Mesendoderm (in vitro differentiated cells): ENCODE measurements around the gene CPEB3.

Experiments used
- DNase-seq: peaks from one replicate; pipeline ENCODE4 v3.0.0; 2013
- H2AK5ac ChIP-seq: 2 replicates; pipeline ENCODE4 v1.6.1; 2013; ENCODE audit warnings: low read length, inconsistent platforms
- H2BK120ac ChIP-seq: 2 replicates; pipeline ENCODE4 v1.6.1; 2013; ENCODE audit warnings: low read depth, mild to moderate bottlenecking, low read length, moderate library complexity, mixed read lengths
- H2BK15ac ChIP-seq: replicated peaks from 2 replicates; pipeline ENCODE4 v1.6.1; 2013; ENCODE audit warnings: low read depth, mild to moderate bottlenecking, moderate library complexity
- H2BK5ac ChIP-seq: 2 replicates; pipeline ENCODE4 v1.6.1; 2013; ENCODE audit warnings: low read length, inconsistent platforms
- H3K18ac ChIP-seq: 2 replicates; pipeline ENCODE4 v1.6.1; 2013; ENCODE audit warnings: mild to moderate bottlenecking, low read length, mixed read lengths
- H3K23ac ChIP-seq: one replicate; pipeline ENCODE4 v1.6.1; 2013; ENCODE audit warnings: low read length
- H3K27ac ChIP-seq: 2 replicates; pipeline ENCODE4 v1.5.1; 2013; ENCODE audit warnings: low read depth, mild to moderate bottlenecking, inconsistent platforms, low read length, moderate library complexity
- H3K27me3 ChIP-seq: 2 replicates; pipeline ENCODE4 v1.6.1; 2013; ENCODE audit warnings: low read length, control low read depth, mild to moderate bottlenecking, inconsistent platforms; ENCODE audit not compliant: insufficient read depth, poor library complexity
- H3K36me3 ChIP-seq: 2 replicates; pipeline ENCODE4 v1.6.1; 2013; ENCODE audit warnings: low read length, inconsistent platforms; ENCODE audit not compliant: control insufficient read depth, insufficient read depth
- H3K4ac ChIP-seq: one replicate; pipeline ENCODE4 v1.6.1; 2013; ENCODE audit warnings: low read depth, mild to moderate bottlenecking, low read length, moderate library complexity
- H3K4me1 ChIP-seq: 2 replicates; pipeline ENCODE4 v1.6.1; 2013; ENCODE audit warnings: low read depth, low read length, inconsistent platforms; ENCODE audit not compliant: control insufficient read depth
- H3K4me2 ChIP-seq: 2 replicates; pipeline ENCODE4 v1.6.1; 2013; ENCODE audit warnings: low read length
- H3K4me3 ChIP-seq: 2 replicates; pipeline ENCODE4 v1.5.1; 2013; ENCODE audit warnings: mild to moderate bottlenecking, low read length
- H3K56ac ChIP-seq: one replicate; pipeline ENCODE4 v1.6.1; 2013; ENCODE audit warnings: low read length
- H3K79me1 ChIP-seq: 2 replicates; pipeline ENCODE4 v1.6.1; 2013; ENCODE audit warnings: low read length, inconsistent platforms
- H3K79me2 ChIP-seq: 2 replicates; pipeline ENCODE4 v1.6.1; 2013; ENCODE audit warnings: mild to moderate bottlenecking, low read length; ENCODE audit not compliant: control insufficient read depth, insufficient read depth
- H3K9ac ChIP-seq: 2 replicates; pipeline ENCODE4 v1.6.1; 2013; ENCODE audit warnings: low read length, inconsistent platforms
- H4K5ac ChIP-seq: one replicate; pipeline ENCODE4 v1.6.1; 2013; ENCODE audit warnings: low read length
- H4K8ac ChIP-seq: one replicate; pipeline ENCODE4 v1.6.1; 2013; ENCODE audit warnings: low read depth, mild to moderate bottlenecking, control low read depth, low read length, moderate library complexity
- WGBS: extraction: QIAGEN DNeasy Blood & Tissue Kit; methylation state at CpG from one replicate; pipeline ENCODE4 v1.1.7; 2013; ENCODE audit warnings: low lambda C conversion rate, missing lambda C conversion rate; ENCODE audit not compliant: insufficient coverage; ENCODE audit errors: extremely low coverage; 5-methylcytosine and 5-hydroxymethylcytosine counted together

CPEB3 gene

DNA sequence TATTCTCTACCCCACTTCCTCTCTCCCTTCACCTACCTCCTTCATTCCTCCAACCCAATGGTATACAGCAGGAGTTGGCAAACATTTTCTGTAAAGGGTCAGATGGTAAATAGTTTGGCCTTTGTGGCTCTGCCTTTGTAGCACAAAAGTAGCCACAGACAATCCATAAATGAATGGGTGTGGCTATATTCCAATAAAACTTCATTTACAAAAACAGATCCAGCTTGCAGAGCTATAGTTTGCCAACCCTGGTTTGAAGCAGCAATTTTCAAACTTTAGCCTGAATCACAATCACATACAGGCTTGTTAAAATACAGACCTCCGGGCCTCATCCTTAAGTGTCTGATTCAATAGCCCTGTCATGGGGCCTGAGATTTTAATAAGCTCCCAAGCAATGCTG lies 110.5 kb downstream of the CPEB3 start:
- H3K9ac ChIP-seq, result no peak overlapping the region
- no CpG with 5 or more reads among the region's 1 CpG for WGBS
- no peak overlapping the region for H3K18ac ChIP-seq
- no peaks in the 10 kb centered on the region for H3K36me3 ChIP-seq
- H3K23ac ChIP-seq, result no peak overlapping the region
- no peak overlapping the region for H4K8ac ChIP-seq
- H3K27me3 ChIP-seq, result no peaks in the 10 kb centered on the region
- H3K4me1 ChIP-seq, result no peaks in the 10 kb centered on the region
- no peak overlapping the region for H3K27ac ChIP-seq
- H2BK5ac ChIP-seq, result no peak overlapping the region
- no peak overlapping the region for H2AK5ac ChIP-seq
- H2BK15ac ChIP-seq, result no peak overlapping the region
- H3K79me2 ChIP-seq, result no peaks in the 10 kb centered on the region
- no peak overlapping the region for H4K5ac ChIP-seq
- no peak overlapping the region for H3K4me3 ChIP-seq
- no peak overlapping the region for H3K56ac ChIP-seq
- DNase-seq, result no peak
- H3K4me2 ChIP-seq, result no peak overlapping the region
- H2BK120ac ChIP-seq, result no peak overlapping the region
- H3K79me1 ChIP-seq, result no peaks in the 10 kb centered on the region
- no peak overlapping the region for H3K4ac ChIP-seq

GRCh38 chr10:92177546-92177945 lies 113.3 kb downstream of the CPEB3 start:
- Histone ChIP-seq H3K18ac (no peak overlapping the region), H3K56ac (no peak overlapping the region), H3K9ac (no peak overlapping the region), H3K4me2 (no peak overlapping the region), H3K36me3 (no peaks in the 10 kb centered on the region), H3K23ac (no peak overlapping the region), H3K4me3 (no peak overlapping the region), H2AK5ac (no peak overlapping the region), H2BK15ac (no peak overlapping the region), H3K79me2 (no peaks in the 10 kb centered on the region), H2BK120ac (no peak overlapping the region), H4K5ac (no peak overlapping the region), H3K4ac (no peak overlapping the region), H3K27me3 (no peaks in the 10 kb centered on the region), H3K79me1 (no peaks in the 10 kb centered on the region), H3K27ac (no peak overlapping the region), H3K4me1 (no peaks in the 10 kb centered on the region), H4K8ac (no peak overlapping the region), H2BK5ac (no peak overlapping the region)
- no CpG with 5 or more reads among the region's 1 CpG for WGBS
- no peak for DNase-seq

DNA sequence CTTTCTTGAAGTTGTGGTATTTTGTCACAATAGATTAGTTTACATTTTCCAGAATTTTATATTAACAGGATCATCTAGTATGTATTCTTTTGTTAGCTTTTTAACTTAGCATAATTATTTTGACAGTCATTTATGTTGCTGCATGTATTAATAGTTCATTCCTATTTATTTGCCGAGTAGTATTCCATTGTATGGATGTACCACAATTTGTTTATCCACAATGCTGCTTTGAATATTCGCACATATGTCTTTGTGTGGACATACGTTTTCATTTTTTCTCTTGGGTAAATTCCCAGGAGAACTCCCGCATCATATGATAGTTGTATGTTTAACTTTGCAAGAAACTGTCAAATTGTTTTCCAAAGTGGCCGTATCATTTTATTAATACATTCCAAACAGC lies 115.7 kb downstream of the CPEB3 start:
- H3K4me2 ChIP-seq, result no peak overlapping the region
- no peaks in the 10 kb centered on the region for H3K4me1 ChIP-seq
- no peak overlapping the region for H3K23ac ChIP-seq
- H3K79me2 ChIP-seq, result no peaks in the 10 kb centered on the region
- no peak overlapping the region for H3K4ac ChIP-seq
- no CpG with 5 or more reads among the region's 5 CpGs for WGBS
- H3K56ac ChIP-seq, result no peak overlapping the region
- H3K27me3 ChIP-seq, result no peaks in the 10 kb centered on the region
- H3K27ac ChIP-seq, result no peak overlapping the region
- no peak overlapping the region for H2BK120ac ChIP-seq
- H3K18ac ChIP-seq, result no peak overlapping the region
- H3K36me3 ChIP-seq, result no peaks in the 10 kb centered on the region
- no peak overlapping the region for H3K4me3 ChIP-seq
- H2BK5ac ChIP-seq, result no peak overlapping the region
- no peak overlapping the region for H3K9ac ChIP-seq
- H2AK5ac ChIP-seq, result no peak overlapping the region
- H2BK15ac ChIP-seq, result no peak overlapping the region
- H4K5ac ChIP-seq, result no peak overlapping the region
- H4K8ac ChIP-seq, result no peak overlapping the region
- no peaks in the 10 kb centered on the region for H3K79me1 ChIP-seq
- DNase-seq, result no peak

DNA sequence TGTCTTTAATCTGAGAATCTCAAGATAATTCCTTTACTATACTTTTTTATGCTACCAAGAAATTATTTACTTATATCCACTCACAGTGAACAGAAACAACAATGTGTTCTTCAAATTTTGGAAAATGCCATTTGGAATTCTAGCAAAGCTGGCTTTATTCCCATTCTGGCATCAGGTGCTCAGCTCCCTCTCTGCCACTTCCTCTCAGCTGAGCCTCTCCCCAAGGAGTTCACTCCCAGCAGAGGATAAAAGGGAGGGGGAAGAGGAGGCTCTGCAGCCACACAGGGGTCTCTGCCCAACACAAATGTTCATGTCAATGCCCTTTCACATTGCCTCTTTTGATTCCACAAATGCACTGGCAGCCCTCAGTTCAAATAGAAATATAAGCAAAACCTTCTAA lies 116.9 kb downstream of the CPEB3 start:
- no peak for DNase-seq
- no peak overlapping the region for H3K23ac ChIP-seq
- H3K27me3 ChIP-seq, result no peaks in the 10 kb centered on the region
- no peak overlapping the region for H3K56ac ChIP-seq
- no peak overlapping the region for H3K27ac ChIP-seq
- H2AK5ac ChIP-seq, result no peak overlapping the region
- H2BK120ac ChIP-seq, result no peak overlapping the region
- H4K5ac ChIP-seq, result no peak overlapping the region
- H2BK15ac ChIP-seq, result no peak overlapping the region
- no peaks in the 10 kb centered on the region for H3K36me3 ChIP-seq
- no peaks in the 10 kb centered on the region for H3K79me1 ChIP-seq
- no peak overlapping the region for H3K9ac ChIP-seq
- no peak overlapping the region for H3K4me3 ChIP-seq
- no peak overlapping the region for H3K4ac ChIP-seq
- no peak overlapping the region for H4K8ac ChIP-seq
- H2BK5ac ChIP-seq, result no peak overlapping the region
- no peaks in the 10 kb centered on the region for H3K4me1 ChIP-seq
- no peaks in the 10 kb centered on the region for H3K79me2 ChIP-seq
- no peak overlapping the region for H3K4me2 ChIP-seq
- no peak overlapping the region for H3K18ac ChIP-seq

DNA sequence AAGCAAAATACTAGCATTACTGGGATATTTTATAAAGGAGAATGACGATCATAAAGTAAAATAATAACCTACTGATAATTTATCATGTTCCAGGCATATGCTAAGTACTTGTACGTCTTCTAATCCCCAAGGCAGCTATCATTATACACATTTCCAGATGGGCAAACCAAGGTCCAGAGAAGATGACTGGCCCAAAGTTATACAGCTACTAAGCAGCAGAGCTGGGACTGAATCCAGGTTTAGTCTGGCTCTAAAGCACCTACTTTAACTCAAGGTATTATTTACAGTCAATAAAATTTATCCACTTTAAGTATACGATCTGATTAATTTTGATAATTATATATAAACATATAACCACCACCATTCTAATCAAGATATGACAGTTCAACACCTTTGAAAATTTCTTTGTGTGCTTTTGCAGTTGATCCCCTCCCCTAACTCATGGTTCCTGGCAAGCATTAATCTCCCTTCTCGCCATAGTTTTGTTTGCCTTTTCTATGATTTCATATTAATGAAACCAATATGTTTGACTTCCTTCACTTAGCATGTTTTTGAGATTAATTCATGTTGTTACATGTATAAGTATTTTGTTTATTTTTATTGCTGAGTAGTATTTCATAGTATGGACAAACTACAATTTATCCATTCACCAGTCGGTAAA lies 126.7 kb downstream of the CPEB3 start:
- H3K9ac ChIP-seq, result no peak overlapping the region
- H2AK5ac ChIP-seq, result no peak overlapping the region
- DNase-seq, result no peak
- no peak overlapping the region for H2BK120ac ChIP-seq
- no peak overlapping the region for H3K56ac ChIP-seq
- H4K5ac ChIP-seq, result no peak overlapping the region
- H3K4ac ChIP-seq, result no peak overlapping the region
- WGBS, result no CpG with 5 or more reads among the region's 5 CpGs
- no peak overlapping the region for H4K8ac ChIP-seq
- H3K27me3 ChIP-seq, result no peaks in the 10 kb centered on the region
- no peaks in the 10 kb centered on the region for H3K36me3 ChIP-seq
- no peak overlapping the region for H3K23ac ChIP-seq
- no peaks in the 10 kb centered on the region for H3K4me1 ChIP-seq
- H3K4me3 ChIP-seq, result no peak overlapping the region
- H2BK15ac ChIP-seq, result no peak overlapping the region
- no peak overlapping the region for H3K27ac ChIP-seq
- H3K4me2 ChIP-seq, result no peak overlapping the region
- no peak overlapping the region for H3K18ac ChIP-seq
- H2BK5ac ChIP-seq, result no peak overlapping the region
- H3K79me2 ChIP-seq, result no peaks in the 10 kb centered on the region
- no peaks in the 10 kb centered on the region for H3K79me1 ChIP-seq

DNA sequence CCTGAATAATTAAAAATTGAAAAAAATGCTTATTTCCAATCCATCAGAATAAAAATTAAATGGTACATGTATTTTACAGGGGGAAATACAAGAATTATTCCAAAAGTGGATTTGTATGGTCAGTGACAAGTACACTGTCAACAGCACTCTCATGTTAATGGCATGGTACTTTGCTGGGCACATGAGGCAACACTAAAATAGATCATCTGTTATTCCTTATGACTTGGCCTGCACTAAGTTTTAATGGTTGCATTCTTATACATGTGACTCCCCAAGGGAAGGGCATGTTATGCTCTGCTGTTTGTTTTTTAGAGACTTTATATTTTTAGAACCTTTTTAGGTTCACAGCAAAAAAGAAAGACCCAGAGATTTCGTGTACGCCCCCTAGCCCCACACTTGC lies 128.3 kb downstream of the CPEB3 start:
- Histone ChIP-seq H2BK5ac (no peak overlapping the region), H3K23ac (no peak overlapping the region), H3K79me2 (no peaks in the 10 kb centered on the region), H4K5ac (no peak overlapping the region), H3K18ac (no peak overlapping the region), H3K4me3 (no peak overlapping the region), H3K36me3 (no peaks in the 10 kb centered on the region), H2AK5ac (no peak overlapping the region), H3K4me1 (no peaks in the 10 kb centered on the region), H3K79me1 (no peaks in the 10 kb centered on the region), H3K9ac (no peak overlapping the region), H3K27me3 (no peaks in the 10 kb centered on the region), H2BK120ac (no peak overlapping the region), H3K4ac (no peak overlapping the region), H3K27ac (no peak overlapping the region), H2BK15ac (no peak overlapping the region), H3K56ac (no peak overlapping the region), H3K4me2 (no peak overlapping the region), H4K8ac (no peak overlapping the region)
- DNase-seq, result no peak
- no CpG with 5 or more reads among the region's 2 CpGs for whole genome bisulfite sequencing
